Caco-2 (cell line): ENCODE results near the gene ADGRB2. TPM values are rescaled to one million over a fixed set of nuclear protein-coding genes. Genes with fewer than 3 reads are reported as not detected.

Source experiments
- BruUV-seq: library from RNA; stranded (reverse); fragments of 400-500 nt; replicated peaks from 2 replicates; lab custom pipeline; 2021; lab: Mats Ljungman, UMichigan
- CTCF ChIA-PET: fragments of 300-600 bp; sonication (Branson Sonifier 250); formaldehyde crosslinking; loops from one replicate; lab custom pipeline; 2022; ENCODE audit warnings: antibody characterized with exemption; lab: Charles Lee
- POLR2A ChIA-PET: fragments of 300-600 bp; sonication (Branson Sonifier 250); formaldehyde crosslinking; loops from one replicate; lab custom pipeline; 2022; ENCODE audit warnings: antibody characterized with exemption; lab: Charles Lee
- DNase-seq, 2 experiments: peaks; one replicate each; pipeline versions ENCODE4 v3.0.0 to v3.0.0-alpha.2; 2020 to 2022
- H3K27me3 ChIP-seq: replicated peaks from 2 replicates; pipeline ENCODE4 v1.6.0; 2011; ENCODE audit warnings: low read length; ENCODE audit not compliant: control insufficient read depth, insufficient read depth
- H3K36me3 ChIP-seq: 2 replicates; pipeline ENCODE4 v1.5.1; 2011; ENCODE audit warnings: low read length; ENCODE audit not compliant: control insufficient read depth, insufficient read depth
- H3K4me1 ChIP-seq: fragments of 250-450 bp; sonication (Bioruptor Pico); 2 replicates; pipeline ENCODE4 v1.5.1; 2020; ENCODE audit warnings: mild to moderate bottlenecking
- H3K4me3 ChIP-seq: 2 replicates; pipeline ENCODE4 v1.5.1; 2011; ENCODE audit warnings: low read depth, mild to moderate bottlenecking, control low read depth, low read length
- H3K9me3 ChIP-seq: fragments of 250-450 bp; sonication (Bioruptor Pico); 2 replicates; pipeline ENCODE4 v1.5.1; 2020; ENCODE audit warnings: mild to moderate bottlenecking, moderate library complexity
- H3K27ac Mint-ChIP-seq: one replicate; pipeline ENCODE4 v1.8.0; 2022; ENCODE audit warnings: mixed read lengths; ENCODE audit not compliant: unreplicated experiment
- H3K27me3 Mint-ChIP-seq: one replicate; pipeline ENCODE4 v1.8.0; 2022; ENCODE audit warnings: mixed read lengths; ENCODE audit not compliant: insufficient read depth, unreplicated experiment
- H3K36me3 Mint-ChIP-seq: one replicate; pipeline ENCODE4 v1.8.0; 2022; ENCODE audit warnings: mild to moderate bottlenecking, mixed read lengths; ENCODE audit not compliant: insufficient read depth, unreplicated experiment
- H3K4me1 Mint-ChIP-seq: one replicate; pipeline ENCODE4 v1.8.0; 2022; ENCODE audit warnings: low read depth, mixed read lengths; ENCODE audit not compliant: unreplicated experiment
- H3K4me3 Mint-ChIP-seq: one replicate; pipeline ENCODE4 v1.8.0; 2022; ENCODE audit warnings: mild to moderate bottlenecking, moderate library complexity, mixed read lengths; ENCODE audit not compliant: unreplicated experiment
- H3K9me3 Mint-ChIP-seq: one replicate; pipeline ENCODE4 v1.8.0; 2022; ENCODE audit warnings: mixed read lengths; ENCODE audit not compliant: unreplicated experiment
- intact Hi-C: fragments of 100-400 bp; cut with micrococcal nuclease; formaldehyde crosslinking; loops from one replicate; pipeline ENCODE4 v1.10.0; 2022; ENCODE audit not compliant: unreplicated experiment
- total RNA-seq: library from RNA; stranded (reverse); gene quantifications from 2 replicates; pipeline ENCODE4 v1.2.3, GENCODE V29; 2022
- TF ChIP-seq, protein P1 (sequence below), 2 experiments: fragments of 200-600 bp in 1 of 2; IDR thresholded peaks; 1 replicate in 1 of 2; 2 replicates in 1 of 2; pipeline versions ENCODE4 v1.5.1 to v1.8.0; 2011 to 2022; ENCODE audit warnings: antibody characterized with exemption in 1 of 2, control low read depth in 1 of 2, inconsistent platforms in 1 of 2, low read depth in 1 of 2, low read length in 1 of 2, mild to moderate bottlenecking in 1 of 2, moderate library complexity in 1 of 2; ENCODE audit not compliant: insufficient read depth in 1 of 2, severe bottlenecking in 1 of 2, unreplicated experiment in 1 of 2

Gene ADGRB2
- total RNA-seq, 1 experiment from 2014 or later = 2.2 TPM

DNA sequence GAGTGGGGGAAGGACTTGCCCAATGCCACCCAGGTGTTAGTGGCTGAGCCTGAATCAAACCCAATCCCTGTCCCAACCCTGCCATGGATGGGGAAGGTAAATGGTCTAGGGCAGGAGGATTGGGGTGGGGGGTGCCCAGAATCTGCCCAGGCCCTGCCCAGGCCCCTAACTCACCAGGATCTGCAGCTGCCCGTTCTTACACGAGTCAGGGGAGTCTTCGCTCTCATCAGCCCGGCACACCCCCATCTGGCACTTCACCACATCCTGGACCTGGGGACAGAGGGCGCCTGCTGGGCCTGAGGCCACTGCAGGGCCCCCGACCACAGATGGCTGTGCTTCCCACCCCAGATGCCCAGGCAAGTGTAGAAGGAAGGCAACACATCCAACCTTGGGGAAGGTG lies 31.8 kb downstream of the ADGRB2 start:
- no peak overlapping the region for H3K27ac Mint-ChIP-seq
- ChIA-PET CTCF (no interaction called here), POLR2A (no interaction called here)
- H3K4me1 Mint-ChIP-seq = no peaks in the 10 kb centered on the region
- H3K36me3 ChIP-seq = no peaks in the 10 kb centered on the region
- H3K9me3 ChIP-seq = no peaks in the 10 kb centered on the region
- DNase-seq = no peak
- no TSS peak for BruUV-seq
- H3K4me3 ChIP-seq = no peak overlapping the region
- intact Hi-C loops = no loop called here
- H3K36me3 Mint-ChIP-seq = no peaks in the 10 kb centered on the region
- H3K27me3 ChIP-seq = no peaks in the 10 kb centered on the region
- TF ChIP-seq, protein P1, sequence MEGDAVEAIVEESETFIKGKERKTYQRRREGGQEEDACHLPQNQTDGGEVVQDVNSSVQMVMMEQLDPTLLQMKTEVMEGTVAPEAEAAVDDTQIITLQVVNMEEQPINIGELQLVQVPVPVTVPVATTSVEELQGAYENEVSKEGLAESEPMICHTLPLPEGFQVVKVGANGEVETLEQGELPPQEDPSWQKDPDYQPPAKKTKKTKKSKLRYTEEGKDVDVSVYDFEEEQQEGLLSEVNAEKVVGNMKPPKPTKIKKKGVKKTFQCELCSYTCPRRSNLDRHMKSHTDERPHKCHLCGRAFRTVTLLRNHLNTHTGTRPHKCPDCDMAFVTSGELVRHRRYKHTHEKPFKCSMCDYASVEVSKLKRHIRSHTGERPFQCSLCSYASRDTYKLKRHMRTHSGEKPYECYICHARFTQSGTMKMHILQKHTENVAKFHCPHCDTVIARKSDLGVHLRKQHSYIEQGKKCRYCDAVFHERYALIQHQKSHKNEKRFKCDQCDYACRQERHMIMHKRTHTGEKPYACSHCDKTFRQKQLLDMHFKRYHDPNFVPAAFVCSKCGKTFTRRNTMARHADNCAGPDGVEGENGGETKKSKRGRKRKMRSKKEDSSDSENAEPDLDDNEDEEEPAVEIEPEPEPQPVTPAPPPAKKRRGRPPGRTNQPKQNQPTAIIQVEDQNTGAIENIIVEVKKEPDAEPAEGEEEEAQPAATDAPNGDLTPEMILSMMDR (IDR thresholded peaks at IDR 0.05; ENCODE audit: insufficient read depth in 1 of 2, low read depth in 1 of 2, low read length in 1 of 2, severe bottlenecking in 1 of 2, unreplicated experiment in 1 of 2) = no peak
- H3K9me3 Mint-ChIP-seq = no peaks in the 10 kb centered on the region
- no peaks in the 10 kb centered on the region for H3K4me1 ChIP-seq
- peaks cover 7% of the 10 kb centered on the region for H3K27me3 Mint-ChIP-seq
- H3K4me3 Mint-ChIP-seq = no peak overlapping the region

DNA sequence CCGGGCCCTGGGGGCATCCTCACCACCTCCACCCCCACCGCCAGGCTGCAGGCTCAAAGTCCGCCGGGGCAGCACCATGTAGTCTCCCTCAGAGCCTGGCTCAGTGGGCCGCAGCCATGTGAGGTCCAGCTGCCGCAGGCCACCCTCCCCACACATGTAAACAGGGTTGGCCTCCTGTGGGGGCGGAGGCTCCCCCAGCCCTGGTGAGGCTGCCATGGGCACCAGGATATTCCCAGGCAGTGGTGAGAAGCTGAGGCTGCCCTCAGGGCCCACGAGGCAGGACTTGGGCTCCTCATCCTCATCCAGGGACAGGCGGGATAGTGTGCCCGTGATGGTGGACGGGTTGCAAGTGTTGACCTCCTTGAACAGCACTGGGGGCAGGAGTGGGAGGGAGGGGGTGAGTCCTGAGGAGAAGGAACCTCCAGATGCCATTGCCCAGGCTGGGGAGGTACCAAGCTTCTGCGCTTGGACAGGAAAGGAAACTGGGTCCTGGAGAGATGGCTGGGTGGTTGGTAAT lies 33.0 kb downstream of the ADGRB2 start:
- no peaks in the 10 kb centered on the region for H3K4me1 Mint-ChIP-seq
- intact Hi-C loops = no loop called here
- peaks cover 7% of the 10 kb centered on the region for H3K27me3 Mint-ChIP-seq
- no peaks in the 10 kb centered on the region for H3K36me3 ChIP-seq
- H3K27me3 ChIP-seq = no peaks in the 10 kb centered on the region
- no peak overlapping the region for H3K4me3 Mint-ChIP-seq
- no TSS peak for BruUV-seq
- no peak overlapping the region for H3K4me3 ChIP-seq
- TF ChIP-seq, protein P1 (IDR thresholded peaks at IDR 0.05; ENCODE audit: insufficient read depth in 1 of 2, low read depth in 1 of 2, low read length in 1 of 2, severe bottlenecking in 1 of 2, unreplicated experiment in 1 of 2) = no peak
- H3K9me3 ChIP-seq = no peaks in the 10 kb centered on the region
- H3K9me3 Mint-ChIP-seq = no peaks in the 10 kb centered on the region
- H3K27ac Mint-ChIP-seq = no peak overlapping the region
- ChIA-PET CTCF (no interaction called here), POLR2A (no interaction called here)
- H3K36me3 Mint-ChIP-seq = no peaks in the 10 kb centered on the region
- no peak for DNase-seq
- no peaks in the 10 kb centered on the region for H3K4me1 ChIP-seq

DNA sequence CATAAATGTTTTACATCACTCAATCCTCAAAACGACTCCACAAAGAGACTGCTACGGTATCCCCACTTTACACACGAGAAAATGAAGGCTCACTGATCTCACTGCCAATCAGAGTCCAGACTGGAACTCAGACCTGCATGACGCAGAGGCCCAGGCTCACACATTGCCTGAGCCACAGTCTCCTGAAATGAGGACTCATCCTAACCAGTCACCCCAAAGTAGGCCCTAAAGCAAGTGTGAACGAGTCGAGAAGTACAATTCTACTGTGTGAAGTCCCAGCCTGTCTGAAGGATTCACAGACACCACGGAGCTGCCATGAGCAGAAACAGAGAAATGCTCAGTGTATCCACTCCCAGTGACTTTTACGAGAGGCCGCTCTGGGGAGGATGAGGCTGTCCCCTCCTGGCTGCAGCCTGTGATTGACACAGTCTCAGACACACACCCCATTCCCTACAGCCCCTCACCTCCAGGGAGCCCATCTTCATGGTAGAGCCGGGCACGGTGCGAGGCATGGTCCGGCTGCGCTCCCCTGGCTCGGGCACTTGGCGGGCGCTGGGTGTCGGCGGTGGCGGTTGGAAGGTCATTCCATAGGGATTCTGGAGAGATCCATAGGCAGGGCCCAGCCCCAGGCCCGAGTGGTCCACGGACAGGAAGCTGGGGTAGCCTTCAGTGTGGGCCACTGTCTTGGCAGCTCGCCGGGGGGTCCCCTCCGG lies 33.6 kb downstream of the ADGRB2 start:
- H3K27me3 Mint-ChIP-seq = peaks cover 7% of the 10 kb centered on the region
- no peaks in the 10 kb centered on the region for H3K4me1 ChIP-seq
- DNase-seq = no peak
- ChIA-PET POLR2A (no interaction called here), CTCF (no interaction called here)
- no peaks in the 10 kb centered on the region for H3K4me1 Mint-ChIP-seq
- H3K27me3 ChIP-seq = no peaks in the 10 kb centered on the region
- no TSS peak for BruUV-seq
- no peaks in the 10 kb centered on the region for H3K9me3 ChIP-seq
- intact Hi-C loops = no loop called here
- H3K27ac Mint-ChIP-seq = no peak overlapping the region
- no peaks in the 10 kb centered on the region for H3K9me3 Mint-ChIP-seq
- H3K4me3 ChIP-seq = no peak overlapping the region
- no peak overlapping the region for H3K4me3 Mint-ChIP-seq
- no peaks in the 10 kb centered on the region for H3K36me3 Mint-ChIP-seq
- H3K36me3 ChIP-seq = no peaks in the 10 kb centered on the region
- TF ChIP-seq, protein P1 (IDR thresholded peaks at IDR 0.05; ENCODE audit: insufficient read depth in 1 of 2, low read depth in 1 of 2, low read length in 1 of 2, severe bottlenecking in 1 of 2, unreplicated experiment in 1 of 2) = no peak
